ENCODE measurements around the gene PRR4.

DNA sequence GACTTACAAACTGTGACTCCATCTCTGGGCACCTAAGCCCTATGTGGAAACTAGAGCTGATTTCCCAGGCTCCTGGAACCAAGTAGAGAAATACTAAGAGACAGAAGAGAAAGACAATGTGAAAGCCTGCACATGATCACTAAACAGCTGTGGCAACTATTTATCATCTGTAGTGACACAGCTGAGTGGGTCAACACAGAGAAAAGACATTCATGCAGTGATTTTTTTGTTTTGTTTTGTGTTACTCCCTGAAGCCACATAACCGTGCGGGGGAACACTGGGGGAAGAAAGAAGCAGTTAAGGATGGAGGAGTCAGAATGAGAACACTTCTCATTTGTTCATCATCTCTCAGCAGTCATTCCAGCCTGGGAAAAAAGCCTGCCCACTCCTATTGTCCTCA, 1.5 kb downstream of the PRR4 start:
- TF ChIP-seq, protein P1, sequence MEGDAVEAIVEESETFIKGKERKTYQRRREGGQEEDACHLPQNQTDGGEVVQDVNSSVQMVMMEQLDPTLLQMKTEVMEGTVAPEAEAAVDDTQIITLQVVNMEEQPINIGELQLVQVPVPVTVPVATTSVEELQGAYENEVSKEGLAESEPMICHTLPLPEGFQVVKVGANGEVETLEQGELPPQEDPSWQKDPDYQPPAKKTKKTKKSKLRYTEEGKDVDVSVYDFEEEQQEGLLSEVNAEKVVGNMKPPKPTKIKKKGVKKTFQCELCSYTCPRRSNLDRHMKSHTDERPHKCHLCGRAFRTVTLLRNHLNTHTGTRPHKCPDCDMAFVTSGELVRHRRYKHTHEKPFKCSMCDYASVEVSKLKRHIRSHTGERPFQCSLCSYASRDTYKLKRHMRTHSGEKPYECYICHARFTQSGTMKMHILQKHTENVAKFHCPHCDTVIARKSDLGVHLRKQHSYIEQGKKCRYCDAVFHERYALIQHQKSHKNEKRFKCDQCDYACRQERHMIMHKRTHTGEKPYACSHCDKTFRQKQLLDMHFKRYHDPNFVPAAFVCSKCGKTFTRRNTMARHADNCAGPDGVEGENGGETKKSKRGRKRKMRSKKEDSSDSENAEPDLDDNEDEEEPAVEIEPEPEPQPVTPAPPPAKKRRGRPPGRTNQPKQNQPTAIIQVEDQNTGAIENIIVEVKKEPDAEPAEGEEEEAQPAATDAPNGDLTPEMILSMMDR (IDR thresholded peaks at IDR 0.05; ENCODE audit: extremely low read depth in 1 of 2, insufficient read depth in 1 of 2, low read depth in 1 of 2, low read length in 2 of 2) = no peak
- TF ChIP-seq, protein P2, sequence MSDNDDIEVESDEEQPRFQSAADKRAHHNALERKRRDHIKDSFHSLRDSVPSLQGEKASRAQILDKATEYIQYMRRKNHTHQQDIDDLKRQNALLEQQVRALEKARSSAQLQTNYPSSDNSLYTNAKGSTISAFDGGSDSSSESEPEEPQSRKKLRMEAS (IDR thresholded peaks at IDR 0.05; ENCODE audit: insufficient read depth, insufficient read length) = no peak
- TF ChIP-seq POLR2A (IDR thresholded peaks at IDR 0.05; ENCODE audit: low read depth, low read length) (no peak), JUN (IDR thresholded peaks at IDR 0.05; ENCODE audit: borderline replicate concordance, insufficient read depth, insufficient read length, low read depth) (no peak), EZH2 (IDR thresholded peaks at IDR 0.05; ENCODE audit: borderline replicate concordance, low read depth, low read length, severe bottlenecking) (no peak), MYC (IDR thresholded peaks at IDR 0.05; ENCODE audit: low read depth, low read length) (no peak), POLR2AphosphoS5 (IDR thresholded peaks at IDR 0.05; ENCODE audit: insufficient read depth, low read depth, low read length) (no peak), FOS (IDR thresholded peaks at IDR 0.05; ENCODE audit: borderline replicate concordance, insufficient read depth, low read length) (no peak), GATA2 (IDR thresholded peaks at IDR 0.05; ENCODE audit: insufficient read depth, insufficient read length, low read depth, low read length) (no peak)

All from endothelial cell of umbilical vein (primary cell).